NCI-H187 treated with DMSO at 0.1 percent for 48 hours (cell line): Measurements from ENCODE around the gene BAX.

Experiments
- DNase-seq: peaks from one replicate; lab custom pipeline; 2025; lab: John Stamatoyannopoulos, UW

The BAX gene

DNA sequence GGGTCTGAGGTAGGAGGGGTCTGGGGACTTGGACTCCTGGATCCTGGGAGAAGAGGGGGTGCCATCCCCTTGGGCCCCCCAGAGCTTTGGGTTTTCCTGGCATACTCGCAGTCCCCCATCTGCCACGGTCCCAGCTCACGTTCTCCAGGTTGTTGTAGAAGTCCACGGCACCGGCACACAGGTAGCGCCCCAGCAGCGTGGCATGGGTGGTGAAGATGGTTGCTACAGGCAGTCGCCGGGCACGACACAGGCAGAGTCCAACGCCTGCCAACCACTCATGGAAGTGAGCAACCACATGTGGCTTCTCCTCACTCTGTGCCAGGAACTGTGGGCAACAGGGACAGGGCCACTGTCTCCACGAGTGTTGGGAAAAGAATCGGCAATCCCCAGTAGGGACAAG is 31.0 kb downstream of the BAX start:
- no peak for DNase-seq

DNA sequence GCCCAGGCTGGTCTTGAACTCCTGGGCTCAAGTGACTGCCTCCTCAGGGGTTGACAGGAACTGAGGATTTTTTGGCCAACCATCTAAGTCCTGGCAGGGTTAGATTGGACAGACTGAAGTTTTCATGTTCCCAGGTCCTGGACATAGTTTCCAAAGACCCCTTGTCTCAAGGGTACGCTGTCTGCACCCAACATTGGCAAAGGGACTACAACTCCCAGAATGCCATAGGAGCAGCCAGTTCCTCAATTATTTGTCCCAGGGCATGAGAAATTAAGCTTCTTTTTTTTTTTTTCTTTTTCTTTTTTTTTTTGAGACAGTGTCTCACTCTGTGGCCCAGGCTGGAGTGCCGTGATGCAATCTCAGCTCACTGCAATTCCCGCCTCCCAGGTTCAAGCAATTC is 31.5 kb downstream of the BAX start:
- DNase-seq, result no peak

DNA sequence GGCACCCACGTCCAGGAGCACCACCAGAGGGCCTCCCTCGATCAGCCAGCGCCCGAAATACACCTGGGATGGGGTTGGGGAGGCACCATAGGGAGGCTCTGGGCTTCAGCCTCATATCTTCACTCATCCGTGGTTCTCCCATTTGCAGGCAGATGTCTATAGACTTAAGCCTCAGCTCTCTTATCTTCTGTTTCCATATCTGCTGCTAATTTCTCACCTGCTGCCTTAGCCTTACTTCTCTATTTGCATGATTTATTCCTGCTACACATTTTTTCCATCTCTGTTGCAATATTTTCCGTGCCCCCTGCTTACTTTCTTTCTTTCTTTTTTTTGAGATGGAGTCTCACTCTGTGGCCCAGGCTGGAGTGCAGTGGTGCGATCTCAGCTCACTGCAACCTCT is 32.6 kb downstream of the BAX start:
- no peak for DNase-seq

DNA sequence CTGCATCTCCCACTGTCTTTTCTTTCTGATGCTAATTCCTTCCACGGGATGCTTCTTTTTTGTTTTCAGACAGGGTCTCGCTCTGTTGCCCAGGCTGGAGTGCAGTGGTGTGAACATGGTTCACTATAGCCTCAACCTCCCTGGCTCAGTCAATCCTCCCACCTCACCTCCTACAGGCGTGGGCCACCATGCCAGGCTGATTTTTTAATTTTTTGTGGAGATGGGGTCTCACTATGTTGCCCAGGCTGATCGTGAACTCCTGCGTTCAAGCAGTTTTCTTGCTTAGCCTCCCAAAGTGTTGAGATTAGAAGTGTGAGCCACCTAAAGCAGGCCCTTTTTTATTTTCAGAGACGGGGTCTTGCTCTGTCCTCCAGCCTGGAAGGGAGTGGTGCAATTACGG is 33.6 kb downstream of the BAX start:
- DNase-seq, result no peak

DNA sequence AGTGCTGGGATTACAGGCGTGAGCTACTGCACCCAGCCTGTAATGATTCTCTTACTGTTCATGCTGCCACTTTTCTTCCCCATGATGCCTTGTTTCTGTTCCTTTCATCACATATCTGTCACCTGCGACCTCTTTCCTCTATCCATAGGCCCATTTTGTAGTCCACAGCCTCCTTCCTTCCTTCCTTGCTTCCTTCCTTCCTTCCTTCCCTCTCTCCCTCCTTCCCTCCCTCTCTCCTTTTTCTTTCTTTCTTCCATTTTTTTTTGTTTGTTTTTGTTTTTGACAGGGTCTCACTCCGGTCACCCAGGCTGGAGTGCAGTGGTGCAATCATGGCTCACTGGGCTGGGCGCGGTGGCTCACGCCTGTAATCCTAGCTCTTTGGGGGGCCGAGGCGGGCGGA is 34.2 kb downstream of the BAX start:
- no peak for DNase-seq

DNA sequence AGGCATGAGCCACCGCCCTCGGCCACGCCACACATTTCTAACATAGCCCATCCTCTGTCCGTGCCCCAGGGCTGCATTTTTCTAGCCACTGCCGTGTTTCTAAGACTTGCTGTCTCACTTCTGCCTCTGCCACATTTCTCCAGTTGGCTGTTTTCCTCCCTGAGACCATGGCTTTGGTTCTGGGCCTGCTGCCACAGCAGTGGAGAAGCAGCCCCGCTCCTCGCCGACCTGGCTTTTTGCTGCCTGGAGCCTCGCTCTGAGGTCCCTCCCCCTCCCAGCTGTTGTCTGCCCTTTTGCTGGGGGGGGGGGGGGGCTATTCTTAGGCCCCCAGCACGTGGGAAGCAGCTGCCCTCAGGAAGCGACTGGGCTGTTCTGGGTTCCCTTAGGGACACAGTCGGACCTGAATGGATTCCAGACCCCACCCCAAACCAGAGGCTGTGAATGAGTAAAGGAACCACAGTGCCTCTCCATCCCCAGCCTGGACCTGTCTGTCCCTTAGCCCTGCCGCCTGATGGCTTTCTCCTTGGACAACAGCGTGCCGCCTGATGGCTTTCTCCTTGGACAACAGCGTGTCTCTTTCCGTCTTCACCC is 35.1 kb downstream of the BAX start:
- no peak for DNase-seq

DNA sequence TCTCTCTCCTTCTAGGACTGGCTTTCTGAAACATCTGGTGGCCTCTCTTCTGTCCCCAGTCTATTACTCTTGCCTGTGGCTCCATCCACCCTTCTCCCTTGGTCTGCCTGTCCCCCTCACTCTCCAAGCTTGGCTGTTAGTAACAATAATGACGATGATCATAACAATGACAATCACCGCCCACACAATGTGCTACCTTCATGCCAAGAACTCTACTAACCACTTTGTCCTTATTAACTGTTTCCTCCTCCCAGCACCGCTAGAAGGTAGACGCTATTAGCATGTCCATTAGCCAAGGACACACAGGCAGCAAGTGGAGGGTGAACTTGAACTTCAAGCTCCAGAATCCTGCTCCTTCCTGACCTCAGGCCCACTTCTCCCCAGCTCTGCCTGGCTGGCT is 35.7 kb downstream of the BAX start:
- DNase-seq, result no peak

DNA sequence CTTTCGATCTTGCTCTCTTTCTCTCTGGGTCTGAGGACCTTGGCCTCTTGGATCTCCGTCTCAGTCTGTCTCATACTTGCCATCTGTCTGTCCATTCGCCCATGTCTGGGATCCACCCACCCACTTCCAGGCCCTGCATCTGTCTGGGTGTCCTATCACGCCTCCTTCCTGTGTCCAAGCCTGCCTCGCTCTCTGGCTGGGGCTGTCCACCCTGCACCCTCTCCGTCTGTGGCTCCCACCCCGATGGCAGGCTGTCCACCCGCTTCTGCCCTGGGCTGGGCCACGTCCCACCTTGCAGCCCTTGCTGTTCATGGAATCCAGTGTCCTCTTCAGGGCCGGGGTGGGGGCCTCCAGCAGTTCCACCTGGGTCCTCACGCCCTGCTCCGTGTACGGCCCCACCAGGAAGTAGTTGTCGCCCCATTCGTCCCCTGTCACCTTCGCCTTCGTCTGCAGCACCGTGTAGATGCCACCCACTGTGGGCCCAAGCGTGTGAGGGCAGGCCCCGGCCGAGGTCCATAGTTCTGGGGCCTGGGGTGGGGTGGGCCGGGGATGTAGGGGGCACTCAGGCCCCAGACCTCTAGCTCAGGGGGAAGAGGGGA is 36.4 kb downstream of the BAX start:
- no peak for DNase-seq

DNA sequence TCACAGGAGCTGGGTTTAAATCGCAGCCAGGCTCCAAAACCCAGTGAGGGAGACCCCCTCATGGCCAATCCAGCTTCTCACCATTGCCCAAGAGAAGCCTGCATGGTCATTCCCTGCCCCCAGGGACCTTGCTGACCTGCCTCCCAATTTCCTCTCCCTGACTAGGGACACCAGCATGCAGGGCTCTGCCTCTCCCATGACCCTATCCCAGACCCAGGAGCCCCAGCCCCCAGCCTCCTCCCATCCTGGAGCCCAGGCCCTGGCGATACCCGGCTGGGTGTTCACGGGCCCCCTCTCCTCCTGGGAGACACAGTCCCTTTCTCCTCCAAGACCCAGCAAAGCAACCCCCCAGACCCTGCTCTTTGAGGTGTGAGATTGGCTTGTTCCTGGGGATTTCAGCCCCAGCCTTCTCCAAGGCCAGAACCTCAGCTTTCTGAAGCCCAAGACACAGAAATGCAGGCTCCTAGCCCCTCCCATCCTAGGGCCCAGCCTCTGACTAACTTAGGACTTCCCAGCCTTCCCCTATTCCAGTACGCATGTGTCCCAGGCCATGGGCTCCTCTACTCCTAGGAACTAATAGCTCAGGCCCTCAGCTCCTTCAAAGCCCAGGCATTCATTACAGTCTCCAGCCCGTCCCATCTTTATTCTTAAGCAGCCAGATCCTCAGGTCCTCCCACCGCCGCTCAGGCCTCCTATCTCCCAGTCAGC is 37.4 kb downstream of the BAX start:
- DNase-seq, result no peak

DNA sequence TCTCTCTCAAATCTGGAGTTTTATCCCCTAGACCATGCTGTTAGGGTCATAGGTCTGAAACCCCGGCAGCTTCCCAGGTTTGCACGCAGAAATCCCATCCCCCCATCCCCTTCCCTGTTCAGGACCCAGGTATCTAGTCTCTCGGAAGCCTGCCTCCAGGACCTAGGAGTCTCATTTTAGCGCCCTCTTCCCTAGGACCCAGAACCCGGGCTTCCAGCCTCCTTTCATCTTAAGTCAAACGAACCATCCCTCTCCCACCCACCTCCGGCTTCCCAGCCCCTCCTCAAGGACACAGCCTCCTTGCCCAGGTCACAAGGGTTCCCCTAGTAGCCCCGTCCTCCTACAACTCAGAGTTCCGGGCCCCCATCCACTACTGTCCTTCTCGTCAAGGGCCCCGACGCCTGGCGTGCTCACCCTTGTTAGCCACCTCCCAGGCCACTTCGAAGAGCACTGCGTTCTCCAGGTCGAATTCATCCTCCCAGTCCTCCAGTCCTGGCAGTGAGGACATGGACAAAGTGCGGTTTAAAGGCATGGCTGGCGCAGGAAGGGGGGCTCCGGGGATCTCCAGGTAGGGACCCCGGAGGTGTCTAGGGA is 38.0 kb downstream of the BAX start:
- no peak for DNase-seq

DNA sequence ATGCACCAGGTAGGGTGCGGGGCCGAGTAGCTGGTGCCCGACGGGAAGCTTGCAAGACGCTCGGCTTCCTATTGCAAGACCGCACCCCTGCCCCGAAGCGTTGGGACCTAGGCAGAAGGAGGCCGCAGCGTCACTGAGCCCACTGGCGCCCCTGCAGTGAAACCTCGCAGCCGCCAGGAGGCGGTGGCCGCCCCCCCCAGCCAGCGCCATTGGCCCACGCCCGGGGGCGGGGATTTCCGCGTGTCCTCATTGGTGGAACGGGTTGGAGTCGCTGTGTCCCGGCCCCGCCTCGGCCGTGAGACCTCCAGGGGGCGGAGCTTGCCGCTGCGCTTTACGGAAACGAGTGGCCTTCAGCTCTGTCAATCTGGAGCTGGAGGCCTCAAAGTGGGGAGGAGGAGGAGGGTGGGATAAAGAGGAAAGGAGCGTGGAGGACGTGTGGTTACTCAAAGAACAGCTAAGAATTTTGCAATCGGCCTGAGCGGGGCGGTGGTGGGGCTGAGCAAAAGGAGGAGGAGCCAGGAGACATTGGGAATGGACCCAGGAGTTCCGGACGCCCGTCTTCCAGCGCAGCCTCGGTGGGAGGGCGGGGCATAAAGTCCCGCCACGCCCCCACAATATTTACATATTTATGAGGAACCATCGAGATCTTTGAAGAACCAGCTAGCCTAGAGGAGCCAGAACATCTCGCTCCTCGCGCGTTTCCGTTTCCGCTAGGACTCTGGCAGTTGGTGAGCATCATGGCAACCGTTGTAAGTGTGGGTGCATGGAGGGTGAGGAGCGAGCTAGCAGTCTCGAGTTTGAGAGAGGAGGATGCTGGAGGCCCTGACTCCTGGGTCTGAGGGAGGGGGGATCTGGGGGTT is 38.7 kb downstream of the BAX start, which contains the start of the genes GYS1 and RUVBL2:
TSS of gene GYS1 (minus strand) at position 135 of the 860 bp plus-strand sequence. CDS start 197 bp downstream, outside the sequence.
TSS of gene RUVBL2 (plus strand) at position 713 of the 860 bp plus-strand sequence. CDS start at position 738, 25 bp downstream.
- DNase-seq, result peak; percentile 96

DNA sequence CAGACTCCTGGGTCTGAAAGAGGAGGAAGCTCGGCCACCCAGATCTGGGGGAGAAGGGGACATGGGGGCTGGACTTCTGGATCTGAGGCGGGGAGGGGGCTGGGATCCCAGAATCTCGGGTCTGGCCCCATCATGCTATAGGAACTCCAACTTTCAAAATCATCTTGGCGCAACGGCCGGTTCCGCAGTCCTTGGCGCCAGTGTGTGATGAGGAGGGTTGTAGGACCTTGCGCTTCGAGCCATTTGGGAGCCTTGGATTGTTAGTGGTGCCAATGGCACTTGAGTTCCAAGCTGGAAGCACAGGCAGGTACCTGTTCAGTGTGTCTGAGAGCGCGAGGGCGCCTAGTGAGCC is 39.3 kb downstream of the BAX start:
- no peak for DNase-seq

DNA sequence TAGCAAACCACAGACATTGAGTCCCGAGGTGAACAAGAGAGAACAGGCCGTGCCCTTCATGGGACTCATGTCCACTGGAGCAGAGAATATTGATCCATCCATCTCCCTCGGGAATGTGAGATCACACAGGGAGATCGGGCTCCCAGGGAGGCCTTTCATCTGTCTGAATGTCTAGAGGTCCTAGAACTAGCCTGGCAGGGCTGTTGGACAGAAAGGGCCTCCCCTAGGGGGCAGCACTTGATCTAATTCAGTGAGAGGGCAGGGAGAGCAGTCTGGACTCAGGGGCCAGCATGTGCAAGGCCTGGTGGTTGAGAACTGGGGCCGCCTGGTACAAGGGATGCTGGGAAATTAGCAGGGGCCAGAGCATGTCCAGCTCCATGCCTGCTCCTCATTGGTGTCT is 43.3 kb downstream of the BAX start:
- DNase-seq, result no peak

DNA sequence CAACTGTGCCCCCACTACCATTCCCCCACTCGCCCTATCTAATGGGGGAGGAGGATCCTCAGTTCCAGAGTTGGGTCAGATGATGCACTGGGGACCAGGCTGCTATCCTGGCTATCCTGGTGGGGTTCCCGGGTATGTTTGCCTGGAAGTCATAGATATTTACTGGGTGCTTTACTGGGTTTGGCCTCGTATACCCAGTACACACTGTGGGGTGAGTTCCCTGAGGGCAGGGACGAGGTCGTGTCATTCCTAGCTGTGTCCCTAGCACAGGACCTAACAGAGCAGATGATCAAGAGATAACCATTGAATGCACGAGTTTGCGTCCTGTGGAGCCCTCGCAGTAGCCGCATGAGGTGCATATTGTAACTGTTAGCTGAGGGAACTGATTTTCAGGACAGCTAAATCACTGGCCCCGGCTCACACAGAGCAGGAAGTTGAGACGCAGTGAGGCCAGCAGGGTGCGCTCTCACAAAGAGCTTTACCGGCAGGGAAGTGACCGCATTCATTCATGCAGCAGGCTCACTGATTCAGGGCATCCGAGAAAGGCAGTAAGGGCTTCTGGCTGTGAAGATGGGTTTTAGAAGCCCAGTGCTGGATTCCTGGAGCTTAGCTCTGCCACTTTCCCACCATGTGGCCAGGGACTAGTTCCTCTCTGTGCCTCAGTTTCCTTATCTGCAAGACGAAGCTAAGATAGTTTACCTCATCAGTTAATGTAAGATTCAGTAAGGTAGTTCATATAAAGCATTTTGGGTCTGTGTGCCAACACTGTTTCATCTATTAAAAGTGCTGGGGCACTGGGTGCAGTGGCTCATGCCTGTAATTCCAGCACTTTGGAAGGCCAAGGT is 45.0 kb downstream of the BAX start:
- DNase-seq, result no peak

DNA sequence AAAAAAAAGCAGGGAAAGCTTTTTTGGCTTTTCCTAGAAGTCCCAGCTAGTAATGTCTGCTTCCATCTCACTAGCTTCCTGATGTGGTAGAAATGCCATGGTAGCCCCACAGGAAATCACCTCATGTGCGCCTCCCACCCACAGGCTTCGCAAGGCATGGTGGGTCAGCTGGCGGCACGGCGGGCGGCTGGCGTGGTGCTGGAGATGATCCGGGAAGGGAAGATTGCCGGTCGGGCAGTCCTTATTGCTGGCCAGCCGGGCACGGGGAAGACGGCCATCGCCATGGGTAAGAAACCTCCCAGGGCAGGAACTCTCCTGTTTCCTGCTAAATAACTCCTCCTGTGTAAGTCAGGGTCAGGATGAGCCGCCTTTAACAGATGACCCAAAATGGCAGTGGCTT is 49.5 kb downstream of the BAX start:
- DNase-seq, result no peak

DNA sequence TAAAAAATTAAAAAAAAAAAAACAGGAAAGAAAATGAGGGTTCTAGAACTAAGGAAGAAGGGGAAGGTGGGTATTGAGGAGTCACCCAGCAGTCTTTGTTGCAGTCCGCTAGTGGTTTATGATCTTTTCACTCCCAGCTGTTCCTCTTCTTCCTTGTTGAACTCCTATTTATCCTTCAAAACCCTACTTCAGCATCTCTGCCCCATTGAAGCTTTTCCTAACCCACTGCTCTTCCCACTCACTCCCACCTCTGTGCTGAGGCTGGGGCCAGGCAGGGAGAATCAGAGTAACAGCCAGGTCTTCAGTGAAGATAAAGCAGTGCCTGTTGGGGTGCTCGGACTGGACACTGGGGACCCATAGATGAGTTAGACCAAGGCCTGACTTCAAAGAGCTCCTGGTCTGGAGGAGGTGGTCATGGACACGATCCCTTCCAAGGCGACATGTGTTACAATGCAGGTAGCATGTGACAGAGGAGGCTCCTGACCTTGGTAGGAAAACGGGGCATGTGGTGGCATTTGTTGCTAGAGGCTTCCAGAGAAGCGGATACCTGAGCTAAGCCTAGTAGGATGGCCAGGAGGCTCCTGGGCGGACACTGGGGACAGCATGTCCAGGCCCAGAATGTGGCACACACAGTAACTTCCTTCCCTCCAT is 50.4 kb downstream of the BAX start:
- DNase-seq, result no peak

DNA sequence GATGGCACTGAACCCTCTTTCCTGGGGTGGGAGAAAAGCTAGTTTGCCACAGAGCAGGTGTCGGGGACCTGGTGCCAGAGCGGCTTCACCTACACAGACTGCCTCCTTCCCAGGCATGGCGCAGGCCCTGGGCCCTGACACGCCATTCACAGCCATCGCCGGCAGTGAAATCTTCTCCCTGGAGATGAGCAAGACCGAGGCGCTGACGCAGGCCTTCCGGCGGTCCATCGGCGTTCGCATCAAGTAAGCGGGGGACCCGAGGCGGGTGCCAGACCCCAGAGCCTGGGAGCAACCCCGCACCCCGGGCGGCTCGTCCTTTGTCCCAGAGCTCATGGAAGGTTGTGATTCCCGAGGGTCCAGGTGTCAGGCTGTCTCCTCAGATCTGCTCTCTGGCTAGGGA is 52.2 kb downstream of the BAX start:
- DNase-seq, result no peak

DNA sequence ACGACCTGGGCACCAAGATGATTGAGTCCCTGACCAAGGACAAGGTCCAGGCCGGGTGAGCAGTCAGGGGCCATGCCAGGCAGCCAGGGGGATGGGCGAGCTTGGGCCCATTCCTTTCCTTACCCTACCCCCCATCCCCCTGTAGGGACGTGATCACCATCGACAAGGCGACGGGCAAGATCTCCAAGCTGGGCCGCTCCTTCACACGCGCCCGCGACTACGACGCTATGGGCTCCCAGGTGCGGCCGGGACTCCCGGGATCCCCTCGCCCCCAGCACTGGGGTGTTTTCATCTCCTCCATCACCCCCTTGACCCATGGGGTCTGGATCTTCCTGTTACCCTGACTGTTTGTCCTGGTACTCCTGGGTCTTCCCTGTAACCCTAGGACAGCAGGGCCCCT is 55.2 kb downstream of the BAX start:
- DNase-seq, result no peak

DNA sequence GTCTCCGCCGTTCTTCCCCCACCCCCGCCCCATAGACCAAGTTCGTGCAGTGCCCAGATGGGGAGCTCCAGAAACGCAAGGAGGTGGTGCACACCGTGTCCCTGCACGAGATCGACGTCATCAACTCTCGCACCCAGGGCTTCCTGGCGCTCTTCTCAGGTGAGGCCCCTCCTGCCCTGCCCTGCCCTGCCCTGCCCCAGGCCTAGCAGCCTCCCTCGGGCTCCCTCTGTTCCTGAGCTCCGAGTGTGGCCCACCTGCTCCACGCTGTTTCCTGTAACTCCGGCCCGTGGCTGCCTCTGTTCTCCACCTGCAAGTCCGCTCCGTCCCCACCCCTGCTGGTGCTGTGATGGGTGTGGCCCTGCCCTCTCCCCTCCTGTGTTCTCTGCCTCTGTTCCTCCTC is 55.8 kb downstream of the BAX start:
- no peak for DNase-seq

DNA sequence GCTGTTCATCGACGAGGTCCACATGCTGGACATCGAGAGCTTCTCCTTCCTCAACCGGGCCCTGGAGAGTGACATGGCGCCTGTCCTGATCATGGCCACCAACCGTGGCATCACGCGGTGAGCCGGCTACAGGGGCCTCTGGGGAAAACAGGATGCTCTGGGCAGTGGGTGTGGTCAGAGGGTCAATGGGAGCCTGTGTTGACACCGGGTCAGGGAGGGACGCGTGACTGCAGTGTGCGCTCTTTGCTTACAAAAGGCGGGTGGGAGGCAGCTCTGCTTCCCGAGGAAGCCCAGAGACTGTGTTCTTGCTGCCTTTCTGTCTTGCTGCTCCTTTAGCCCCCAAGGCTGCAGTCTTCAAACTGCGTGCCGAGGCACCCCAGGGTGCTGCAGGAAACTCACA is 56.5 kb downstream of the BAX start:
- DNase-seq, result no peak
